Activated T-cell treated with anti-CD3 and anti-CD28 coated beads, Interleukin-2, amount 50 U/mL, for 4 hours (primary cell): Measurements from ENCODE around the gene CDKL1. TPM values are rescaled to one million over a fixed set of nuclear protein-coding genes. Genes with fewer than 3 reads are reported as not detected.
A peak's percentile ranks its signal among the peaks of the same experiment; 100 is the strongest.

Source experiments
- ATAC-seq, 2 donors: fragments of 200-7000 bp; cut with Tn5 transposase; one replicate each; pipeline ENCODE4 v1.10.0; 2021
- DNase-seq: peaks from one replicate; pipeline ENCODE4 v3.0.0-alpha.2; 2020
- H3K27me3 Mint-ChIP-seq: one replicate; pipeline ENCODE4 v1.8.0; 2021; ENCODE audit warnings: low read depth, mixed read lengths
- H3K36me3 Mint-ChIP-seq: one replicate; pipeline ENCODE4 v1.8.0; 2022; ENCODE audit warnings: mixed read lengths; ENCODE audit not compliant: insufficient read depth
- H3K4me1 Mint-ChIP-seq: one replicate; pipeline ENCODE4 v1.8.0; 2021; ENCODE audit warnings: low read depth, mixed read lengths
- H3K4me3 Mint-ChIP-seq: one replicate; pipeline ENCODE4 v1.8.0; 2021; ENCODE audit warnings: mild to moderate bottlenecking, moderate library complexity, mixed read lengths
- H3K9me3 Mint-ChIP-seq: one replicate; pipeline ENCODE4 v1.8.0; 2021; ENCODE audit warnings: mixed read lengths
- total RNA-seq, 3 donors: library from RNA; stranded (reverse); gene quantifications; one replicate each; pipeline ENCODE4 v1.2.1, GENCODE V29; 2021

Gene CDKL1
- total RNA-seq, 3 donors from 2014 or later, result 4.7 to 7.4 (median 7.2) TPM

- Mint-ChIP-seq H3K9me3 (no peaks in the 10 kb centered on the region), H3K27me3 (no peaks in the 10 kb centered on the region), H3K4me3 (no peak overlapping the region), H3K36me3 (peaks cover 16% of the 10 kb centered on the region), H3K4me1 (peaks cover 24% of the 10 kb centered on the region)
- DNase-seq (peak; percentile 26), ATAC-seq (no peak)
These were observed 54.2 kb downstream of the CDKL1 start for GRCh38 chr14:50342221-50343078.

DNA sequence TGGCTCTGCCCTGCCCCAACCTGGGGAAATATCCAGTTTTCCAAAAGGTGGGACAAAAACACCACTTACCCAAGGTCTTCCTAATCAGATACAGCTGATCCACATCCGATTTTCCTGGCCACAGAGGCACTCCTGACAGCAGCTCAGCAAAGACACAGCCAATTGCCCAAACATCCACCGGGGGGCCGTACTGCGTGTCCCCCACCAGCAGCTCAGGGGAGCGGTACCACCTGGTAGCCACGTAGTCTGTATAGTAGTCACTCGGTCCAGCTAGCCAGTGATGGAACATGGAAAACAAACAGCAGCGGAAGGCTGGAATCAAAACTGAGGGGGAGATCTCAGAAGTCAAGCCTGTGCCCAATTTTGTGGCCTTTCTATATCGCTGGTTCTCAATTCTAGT lies 55.7 kb downstream of the CDKL1 start:
- Mint-ChIP-seq H3K9me3 (no peaks in the 10 kb centered on the region), H3K4me3 (no peak overlapping the region), H3K4me1 (peaks cover 31% of the 10 kb centered on the region), H3K36me3 (peaks cover 15% of the 10 kb centered on the region), H3K27me3 (no peaks in the 10 kb centered on the region)
- no peak for ATAC-seq
- no peak for DNase-seq

DNA sequence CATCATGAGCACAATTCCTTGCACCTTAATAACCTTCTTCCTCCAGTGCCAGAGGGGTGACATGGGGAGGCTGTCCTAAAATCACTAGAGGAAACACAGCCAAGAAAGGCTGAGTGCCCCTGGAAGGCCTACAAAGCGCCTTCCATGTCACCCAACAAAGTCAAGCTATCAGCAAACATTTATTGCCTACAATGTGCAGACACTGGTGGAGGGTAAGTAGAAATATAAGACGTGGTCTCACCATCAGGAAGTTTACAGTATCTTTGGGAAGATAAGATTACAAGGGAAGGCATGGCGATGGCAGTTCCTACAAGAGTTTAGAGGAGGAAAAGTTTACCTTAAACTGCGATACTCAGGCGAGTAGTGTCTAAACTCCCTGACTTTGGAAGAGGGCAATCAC lies 56.6 kb downstream of the CDKL1 start:
- no peak for ATAC-seq
- Mint-ChIP-seq H3K36me3 (peaks cover 12% of the 10 kb centered on the region), H3K4me1 (peaks cover 36% of the 10 kb centered on the region), H3K27me3 (no peaks in the 10 kb centered on the region), H3K4me3 (no peak overlapping the region), H3K9me3 (no peaks in the 10 kb centered on the region)
- DNase-seq, result no peak

GRCh38 chr14:50339178-50339804 lies 57.4 kb downstream of the CDKL1 start:
- ATAC-seq (no peak), DNase-seq (no peak)
- Mint-ChIP-seq H3K4me1 (peaks cover 29% of the 10 kb centered on the region), H3K36me3 (peaks cover 8% of the 10 kb centered on the region), H3K27me3 (no peaks in the 10 kb centered on the region), H3K9me3 (no peaks in the 10 kb centered on the region), H3K4me3 (no peak overlapping the region)

DNA sequence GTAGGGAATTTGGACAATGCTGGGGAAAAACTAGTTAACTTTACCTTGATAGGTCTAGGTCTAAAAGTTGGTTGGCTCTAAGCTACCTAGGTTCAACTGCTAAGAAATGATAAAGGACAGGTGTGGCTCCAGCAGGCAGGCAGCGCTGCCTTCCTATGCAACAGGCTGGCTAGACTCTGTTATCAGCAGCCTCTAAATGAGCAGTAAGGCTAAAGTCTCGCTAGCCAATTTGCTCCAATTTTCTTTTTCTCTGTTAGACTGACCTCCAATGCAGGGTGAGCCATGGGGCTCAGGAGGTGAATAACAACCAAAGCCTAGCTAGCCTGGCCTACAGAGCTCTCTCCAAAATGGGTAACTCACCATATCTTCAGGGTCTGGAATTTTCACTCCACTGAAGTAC lies 58.1 kb downstream of the CDKL1 start:
- ATAC-seq (no peak), DNase-seq (no peak)
- peaks cover 22% of the 10 kb centered on the region for H3K4me1 Mint-ChIP-seq
- no peak overlapping the region for H3K4me3 Mint-ChIP-seq
- H3K27me3 Mint-ChIP-seq, result no peaks in the 10 kb centered on the region
- no peaks in the 10 kb centered on the region for H3K9me3 Mint-ChIP-seq
- H3K36me3 Mint-ChIP-seq, result peaks cover 7% of the 10 kb centered on the region

DNA sequence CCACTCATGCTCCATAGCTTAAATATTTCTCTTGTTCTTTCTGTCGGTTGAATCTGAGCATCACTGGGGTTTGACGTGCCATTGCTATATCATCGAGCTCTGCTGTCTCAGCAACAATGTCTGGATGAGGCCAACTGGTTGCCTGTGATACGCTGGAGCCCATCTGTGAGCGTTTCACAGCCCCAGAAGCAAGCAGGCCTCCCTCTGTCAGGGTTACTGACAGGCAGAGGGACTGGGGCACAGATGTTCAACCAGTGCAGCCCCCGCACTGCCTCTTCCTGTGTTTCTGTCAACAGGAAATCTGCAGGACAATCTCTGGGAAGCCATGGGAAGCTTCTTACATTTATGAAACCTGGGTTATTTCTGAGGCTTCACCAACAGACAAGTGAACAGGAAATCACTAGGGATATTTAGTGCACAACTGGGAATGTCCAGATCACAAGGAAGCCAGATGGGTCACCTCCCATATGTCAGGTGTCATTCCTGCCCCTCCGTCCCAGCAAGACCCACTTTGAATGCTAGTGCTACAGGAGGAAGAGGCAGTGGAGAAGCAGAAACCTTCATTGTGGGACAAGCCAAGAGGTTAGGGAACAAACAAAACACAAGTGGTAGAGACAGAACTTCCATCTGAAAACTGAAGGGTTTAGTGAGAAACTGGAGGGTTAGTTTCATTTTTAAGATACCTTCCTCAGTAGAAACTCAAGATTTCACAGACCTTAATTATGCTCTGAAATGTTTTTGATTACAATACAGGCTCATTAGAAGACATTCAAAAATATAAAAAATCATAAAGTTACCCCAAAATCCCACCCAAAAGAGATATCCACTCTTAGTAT lies 60.5 kb downstream of the CDKL1 start:
- Mint-ChIP-seq H3K4me1 (peaks cover 13% of the 10 kb centered on the region), H3K27me3 (no peaks in the 10 kb centered on the region), H3K36me3 (peaks cover 11% of the 10 kb centered on the region), H3K9me3 (no peaks in the 10 kb centered on the region), H3K4me3 (no peak overlapping the region)
- ATAC-seq (peak; percentile 32 to 60), DNase-seq (no peak)

- DNase-seq (no peak), ATAC-seq (no peak)
- no peaks in the 10 kb centered on the region for H3K27me3 Mint-ChIP-seq
- peaks cover 13% of the 10 kb centered on the region for H3K4me1 Mint-ChIP-seq
- H3K9me3 Mint-ChIP-seq, result no peaks in the 10 kb centered on the region
- H3K36me3 Mint-ChIP-seq, result peaks cover 12% of the 10 kb centered on the region
- peak overlapping the region; percentile 46 for H3K4me3 Mint-ChIP-seq
These were observed 61.3 kb downstream of the CDKL1 start for GRCh38 chr14:50335389-50335788.

- peaks cover 14% of the 10 kb centered on the region for H3K36me3 Mint-ChIP-seq
- no peaks in the 10 kb centered on the region for H3K27me3 Mint-ChIP-seq
- H3K9me3 Mint-ChIP-seq, result no peaks in the 10 kb centered on the region
- DNase-seq (no peak), ATAC-seq (no peak)
- peaks cover 13% of the 10 kb centered on the region for H3K4me1 Mint-ChIP-seq
- no peak overlapping the region for H3K4me3 Mint-ChIP-seq
These were observed 62.5 kb downstream of the CDKL1 start for GRCh38 chr14:50334211-50334610.

DNA sequence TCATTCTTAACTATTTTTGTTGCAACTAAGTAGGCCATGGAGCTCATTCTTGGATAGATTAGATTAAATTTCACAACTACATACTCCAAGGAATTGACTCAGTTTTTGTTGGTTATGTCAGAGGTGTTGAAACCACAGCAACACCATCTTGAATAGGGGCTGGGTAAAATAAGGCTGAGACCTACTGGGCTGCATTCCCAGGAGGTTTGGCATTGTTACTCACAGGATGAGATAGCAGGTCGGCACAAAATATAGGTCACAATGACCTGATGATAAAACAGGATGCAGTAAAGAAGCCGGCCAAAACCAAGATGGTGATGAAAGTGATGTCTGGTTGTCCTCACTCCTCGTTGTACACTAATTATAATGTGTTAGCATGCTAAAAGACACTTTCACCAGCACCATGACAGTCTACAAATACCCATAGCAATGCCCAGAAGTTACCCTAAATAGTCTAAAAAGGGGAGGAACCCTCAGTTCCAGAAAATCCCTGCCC lies 63.6 kb downstream of the CDKL1 start:
- H3K27me3 Mint-ChIP-seq, result no peaks in the 10 kb centered on the region
- peaks cover 13% of the 10 kb centered on the region for H3K4me1 Mint-ChIP-seq
- no peak overlapping the region for H3K4me3 Mint-ChIP-seq
- no peaks in the 10 kb centered on the region for H3K9me3 Mint-ChIP-seq
- peak in 1 of 2 donors; percentile 14 for ATAC-seq
- peaks cover 9% of the 10 kb centered on the region for H3K36me3 Mint-ChIP-seq
- DNase-seq, result no peak

DNA sequence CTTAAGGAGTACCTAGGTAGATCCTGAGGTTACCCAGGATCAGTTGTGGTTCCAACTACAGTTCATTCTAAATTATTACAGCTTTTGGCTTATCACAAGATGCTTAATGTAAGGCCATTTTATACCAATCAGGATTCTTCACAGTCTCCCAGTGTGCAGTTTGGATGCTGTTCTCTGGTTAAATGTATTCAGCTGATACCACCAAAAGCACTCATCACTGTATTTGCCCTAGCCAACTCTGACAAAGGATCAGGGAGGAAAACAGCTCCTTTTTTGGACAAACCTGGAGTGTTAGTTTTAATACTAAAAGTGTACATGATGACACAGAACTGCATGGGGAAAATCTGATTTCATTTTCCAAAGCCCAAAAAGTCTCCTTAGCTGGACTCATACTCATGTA lies 65.1 kb downstream of the CDKL1 start:
- Mint-ChIP-seq H3K4me1 (peaks cover 12% of the 10 kb centered on the region), H3K4me3 (no peak overlapping the region), H3K9me3 (no peaks in the 10 kb centered on the region), H3K27me3 (no peaks in the 10 kb centered on the region), H3K36me3 (peaks cover 9% of the 10 kb centered on the region)
- ATAC-seq, result no peak
- no peak for DNase-seq

GRCh38 chr14:50321009-50321660 lies 75.5 kb downstream of the CDKL1 start:
- DNase-seq (peak; percentile 51), ATAC-seq (peak; percentile 95 to 98)
- H3K9me3 Mint-ChIP-seq, result no peaks in the 10 kb centered on the region
- no peak overlapping the region for H3K4me3 Mint-ChIP-seq
- H3K27me3 Mint-ChIP-seq, result no peaks in the 10 kb centered on the region
- H3K36me3 Mint-ChIP-seq, result peaks cover 17% of the 10 kb centered on the region
- H3K4me1 Mint-ChIP-seq, result peaks cover 27% of the 10 kb centered on the region

GRCh38 chr14:50320283-50320682 lies 76.4 kb downstream of the CDKL1 start:
- no peaks in the 10 kb centered on the region for H3K9me3 Mint-ChIP-seq
- H3K27me3 Mint-ChIP-seq, result no peaks in the 10 kb centered on the region
- peaks cover 29% of the 10 kb centered on the region for H3K4me1 Mint-ChIP-seq
- H3K4me3 Mint-ChIP-seq, result no peak overlapping the region
- H3K36me3 Mint-ChIP-seq, result peaks cover 19% of the 10 kb centered on the region
- DNase-seq, result no peak
- peak in 1 of 2 donors; percentile 19 for ATAC-seq

DNA sequence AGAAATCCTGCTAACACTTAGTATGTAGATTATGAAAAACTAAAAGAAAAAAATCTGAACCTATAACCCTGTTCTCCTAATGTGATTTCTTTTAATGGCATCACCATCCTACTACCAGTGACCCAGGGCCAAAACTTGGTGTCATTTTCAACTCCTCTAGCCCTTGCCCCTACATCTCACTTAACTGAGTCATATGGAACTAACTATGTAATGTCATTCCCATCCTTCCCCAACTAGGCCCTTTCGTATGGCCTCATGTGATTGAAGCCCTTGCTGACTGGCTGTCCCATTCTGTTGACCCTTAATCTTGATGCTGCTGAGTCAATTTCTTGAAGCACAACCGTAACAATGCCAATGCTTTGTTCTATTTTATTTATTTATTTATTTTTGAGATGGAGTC lies 77.0 kb downstream of the CDKL1 start:
- H3K9me3 Mint-ChIP-seq, result no peaks in the 10 kb centered on the region
- H3K4me1 Mint-ChIP-seq, result peaks cover 29% of the 10 kb centered on the region
- peaks cover 17% of the 10 kb centered on the region for H3K36me3 Mint-ChIP-seq
- no peak for DNase-seq
- no peak for ATAC-seq
- no peaks in the 10 kb centered on the region for H3K27me3 Mint-ChIP-seq
- H3K4me3 Mint-ChIP-seq, result no peak overlapping the region

GRCh38 chr14:50319293-50319692 lies 77.4 kb downstream of the CDKL1 start:
- Mint-ChIP-seq H3K27me3 (no peaks in the 10 kb centered on the region), H3K4me1 (peaks cover 30% of the 10 kb centered on the region), H3K9me3 (no peaks in the 10 kb centered on the region), H3K36me3 (peaks cover 16% of the 10 kb centered on the region), H3K4me3 (no peak overlapping the region)
- ATAC-seq (no peak), DNase-seq (no peak)
